G401.6 (cell line): Measurements from ENCODE around the gene TMEM108.

ENCODE experiments used
- FAIRE-seq: peaks from 2 replicates; lab custom pipeline; 2012; peaks lifted over from hg19 to GRCh38; lab: Jason Lieb, UNC

The TMEM108 gene

GRCh38 chr3:133162670-133163305 lies 124.6 kb downstream of the TMEM108 start:
- FAIRE-seq: no peak

- FAIRE-seq: no peak
Measured at GRCh38 chr3:133167340-133168024, 129.3 kb downstream of the TMEM108 start.

GRCh38 chr3:133168025-133168401 lies 129.8 kb downstream of the TMEM108 start:
- FAIRE-seq: no peak

GRCh38 chr3:133169331-133170068 lies 131.3 kb downstream of the TMEM108 start:
- no peak for FAIRE-seq

- no peak for FAIRE-seq
Measured at GRCh38 chr3:133171831-133172230, 133.6 kb downstream of the TMEM108 start.

GRCh38 chr3:133181392-133182150 lies 143.4 kb downstream of the TMEM108 start:
- FAIRE-seq: no peak

- no peak for FAIRE-seq
Measured at GRCh38 chr3:133187870-133188379, 149.7 kb downstream of the TMEM108 start.

- no peak for FAIRE-seq
Measured at GRCh38 chr3:133188996-133189395, 150.8 kb downstream of the TMEM108 start.

- no peak for FAIRE-seq
Measured at GRCh38 chr3:133189893-133190292, 151.7 kb downstream of the TMEM108 start.

- FAIRE-seq: no peak
Measured at GRCh38 chr3:133191818-133192217, 153.6 kb downstream of the TMEM108 start.

- FAIRE-seq: no peak
Measured at GRCh38 chr3:133192363-133192945, 154.3 kb downstream of the TMEM108 start.

GRCh38 chr3:133192967-133193366 lies 154.8 kb downstream of the TMEM108 start:
- FAIRE-seq: no peak

GRCh38 chr3:133196527-133196926 lies 158.3 kb downstream of the TMEM108 start:
- no peak for FAIRE-seq

GRCh38 chr3:133197619-133198018 lies 159.4 kb downstream of the TMEM108 start:
- no peak for FAIRE-seq

- FAIRE-seq: no peak
Measured at GRCh38 chr3:133206921-133207320, 168.7 kb downstream of the TMEM108 start.

- FAIRE-seq: no peak
Measured at GRCh38 chr3:133208184-133208583, 170.0 kb downstream of the TMEM108 start.

- FAIRE-seq: no peak
Measured at GRCh38 chr3:133209871-133210550, 171.8 kb downstream of the TMEM108 start.

GRCh38 chr3:133210656-133211055 lies 172.5 kb downstream of the TMEM108 start:
- no peak for FAIRE-seq

- FAIRE-seq: no peak
Measured at GRCh38 chr3:133211449-133211848, 173.3 kb downstream of the TMEM108 start.

GRCh38 chr3:133211856-133212255 lies 173.7 kb downstream of the TMEM108 start:
- FAIRE-seq: no peak

- no peak for FAIRE-seq
Measured at GRCh38 chr3:133213937-133214336, 175.7 kb downstream of the TMEM108 start.
